Glutamatergic neuron (in vitro differentiated cells): ENCODE measurements around the gene PABPC3. TPM values are rescaled to one million over a fixed set of nuclear protein-coding genes. Genes with fewer than 3 reads are reported as not detected.

ENCODE experiments used
- DNase-seq: peaks from one replicate; pipeline ENCODE4 v3.0.0; 2022
- H3K27ac Mint-ChIP-seq: one replicate; pipeline ENCODE4 v1.8.0; 2020; ENCODE audit warnings: mild to moderate bottlenecking, mixed read lengths, inconsistent platforms; ENCODE audit not compliant: unreplicated experiment
- H3K27me3 Mint-ChIP-seq: one replicate; pipeline ENCODE4 v1.8.0; 2020; ENCODE audit warnings: mild to moderate bottlenecking, moderate library complexity, mixed read lengths, inconsistent platforms; ENCODE audit not compliant: unreplicated experiment
- H3K36me3 Mint-ChIP-seq: one replicate; pipeline ENCODE4 v1.8.0; 2020; ENCODE audit warnings: mild to moderate bottlenecking, mixed read lengths, inconsistent platforms; ENCODE audit not compliant: unreplicated experiment
- H3K4me1 Mint-ChIP-seq: one replicate; pipeline ENCODE4 v1.8.0; 2020; ENCODE audit warnings: mild to moderate bottlenecking, low read depth, mixed read lengths, inconsistent platforms; ENCODE audit not compliant: unreplicated experiment
- H3K4me3 Mint-ChIP-seq: one replicate; pipeline ENCODE4 v1.8.0; 2020; ENCODE audit warnings: mild to moderate bottlenecking, mixed read lengths, inconsistent platforms; ENCODE audit not compliant: unreplicated experiment
- H3K9me3 Mint-ChIP-seq: one replicate; pipeline ENCODE4 v1.8.0; 2020; ENCODE audit warnings: mild to moderate bottlenecking, moderate library complexity, mixed read lengths, inconsistent platforms; ENCODE audit not compliant: unreplicated experiment
- CTCF ChIP-seq: fragments of 200-600 bp; sonication (generic); IDR thresholded peaks from one replicate; pipeline ENCODE4 v1.5.0; 2021; ENCODE audit not compliant: partially characterized antibody, unreplicated experiment
- total RNA-seq: library from RNA; stranded (reverse); fragmentation: NEBNext Ultra II Directional; extraction: Animal tissue kit (Norgen Biotek cat#: 25700); gene quantifications from one replicate; pipeline ENCODE4 v1.2.1, GENCODE V29; 2021; ENCODE audit not compliant: unreplicated experiment

PABPC3 gene
- total RNA-seq, 1 donor from 2014 or later, result 0.22 TPM

GRCh38 chr13:25110956-25111584 lies 15.1 kb downstream of the PABPC3 start:
- peaks cover 1% of the 10 kb centered on the region for H3K27me3 Mint-ChIP-seq
- DNase-seq, result no peak
- H3K4me3 Mint-ChIP-seq, result no peak overlapping the region
- H3K4me1 Mint-ChIP-seq, result no peaks in the 10 kb centered on the region
- H3K36me3 Mint-ChIP-seq, result no peaks in the 10 kb centered on the region
- H3K9me3 Mint-ChIP-seq, result peaks cover 3% of the 10 kb centered on the region
- H3K27ac Mint-ChIP-seq, result no peak overlapping the region
- no peak for TF ChIP-seq CTCF

- no peaks in the 10 kb centered on the region for H3K36me3 Mint-ChIP-seq
- no peak overlapping the region for H3K27ac Mint-ChIP-seq
- H3K9me3 Mint-ChIP-seq, result peaks cover 2% of the 10 kb centered on the region
Measured at GRCh38 chr13:25111585-25111956, 15.6 kb downstream of the PABPC3 start.

GRCh38 chr13:25112695-25113255 lies 16.8 kb downstream of the PABPC3 start:
- TF ChIP-seq CTCF, result no peak
- H3K9me3 Mint-ChIP-seq, result peaks cover 2% of the 10 kb centered on the region

More at GRCh38 chr13:25111585-25111956, 15.6 kb downstream of the PABPC3 start:
- TF ChIP-seq CTCF, result no peak
- Mint-ChIP-seq H3K4me3 (no peak overlapping the region), H3K4me1 (no peaks in the 10 kb centered on the region), H3K27me3 (peaks cover 1% of the 10 kb centered on the region)
- DNase-seq, result no peak

GRCh38 chr13:25114220-25114619 lies 18.3 kb downstream of the PABPC3 start:
- no peak overlapping the region for H3K4me3 Mint-ChIP-seq
- peaks cover 3% of the 10 kb centered on the region for H3K4me1 Mint-ChIP-seq
- H3K27me3 Mint-ChIP-seq, result peaks cover 1% of the 10 kb centered on the region
- peak; percentile 83 for DNase-seq
- peaks cover 2% of the 10 kb centered on the region for H3K9me3 Mint-ChIP-seq
- peak; percentile 72 for TF ChIP-seq CTCF
- H3K36me3 Mint-ChIP-seq, result no peaks in the 10 kb centered on the region
- no peak overlapping the region for H3K27ac Mint-ChIP-seq

More at GRCh38 chr13:25112695-25113255, 16.8 kb downstream of the PABPC3 start:
- Mint-ChIP-seq H3K27ac (no peak overlapping the region), H3K27me3 (peaks cover 1% of the 10 kb centered on the region), H3K4me3 (no peak overlapping the region), H3K36me3 (no peaks in the 10 kb centered on the region), H3K4me1 (no peaks in the 10 kb centered on the region)
- DNase-seq, result no peak

GRCh38 chr13:25116044-25116443 lies 20.1 kb downstream of the PABPC3 start:
- Mint-ChIP-seq H3K4me1 (peaks cover 6% of the 10 kb centered on the region), H3K27me3 (peaks cover 1% of the 10 kb centered on the region), H3K9me3 (peaks cover 6% of the 10 kb centered on the region), H3K27ac (no peak overlapping the region), H3K36me3 (peaks cover 4% of the 10 kb centered on the region), H3K4me3 (no peak overlapping the region)
- DNase-seq, result no peak
- TF ChIP-seq CTCF, result no peak
